ENCODE results near the gene ABCC4.

DNA sequence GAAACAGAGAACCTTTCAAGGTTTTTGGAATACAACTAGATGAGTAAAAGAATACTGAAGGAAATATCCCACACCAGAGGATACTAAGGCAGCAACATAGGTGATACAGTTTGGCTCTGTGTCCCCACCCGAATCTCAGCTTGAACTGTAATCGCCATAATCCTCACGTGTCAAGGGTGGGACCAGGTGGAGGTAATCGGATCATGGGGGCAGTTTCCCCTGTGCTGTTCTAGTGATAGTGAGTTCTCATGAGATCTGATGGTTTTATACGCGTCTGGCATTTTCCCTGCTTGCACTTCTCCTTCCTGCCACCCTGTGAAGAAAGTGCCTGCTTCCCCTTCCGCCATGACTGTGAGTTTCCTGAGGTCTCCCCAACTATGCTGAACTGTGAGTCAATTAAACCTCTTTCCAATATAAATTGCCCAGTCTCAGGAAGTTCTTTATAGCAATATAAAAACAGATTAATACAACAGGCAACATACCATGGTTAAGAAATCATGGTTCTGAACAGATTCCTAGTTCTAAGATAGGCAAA, 97.0 kb downstream of the ABCC4 start:
- TF ChIP-seq, protein P1, sequence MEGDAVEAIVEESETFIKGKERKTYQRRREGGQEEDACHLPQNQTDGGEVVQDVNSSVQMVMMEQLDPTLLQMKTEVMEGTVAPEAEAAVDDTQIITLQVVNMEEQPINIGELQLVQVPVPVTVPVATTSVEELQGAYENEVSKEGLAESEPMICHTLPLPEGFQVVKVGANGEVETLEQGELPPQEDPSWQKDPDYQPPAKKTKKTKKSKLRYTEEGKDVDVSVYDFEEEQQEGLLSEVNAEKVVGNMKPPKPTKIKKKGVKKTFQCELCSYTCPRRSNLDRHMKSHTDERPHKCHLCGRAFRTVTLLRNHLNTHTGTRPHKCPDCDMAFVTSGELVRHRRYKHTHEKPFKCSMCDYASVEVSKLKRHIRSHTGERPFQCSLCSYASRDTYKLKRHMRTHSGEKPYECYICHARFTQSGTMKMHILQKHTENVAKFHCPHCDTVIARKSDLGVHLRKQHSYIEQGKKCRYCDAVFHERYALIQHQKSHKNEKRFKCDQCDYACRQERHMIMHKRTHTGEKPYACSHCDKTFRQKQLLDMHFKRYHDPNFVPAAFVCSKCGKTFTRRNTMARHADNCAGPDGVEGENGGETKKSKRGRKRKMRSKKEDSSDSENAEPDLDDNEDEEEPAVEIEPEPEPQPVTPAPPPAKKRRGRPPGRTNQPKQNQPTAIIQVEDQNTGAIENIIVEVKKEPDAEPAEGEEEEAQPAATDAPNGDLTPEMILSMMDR (conservative IDR thresholded peaks at IDR 0.05) = no peak
- TF ChIP-seq EZH2 (IDR thresholded peaks at IDR 0.05; ENCODE audit: low read depth) = no peak

All from PC-9 (cell line).